Natural killer cell (primary cell): Measurements from ENCODE around the gene TRMT1. TPM values are rescaled to one million over a fixed set of nuclear protein-coding genes. Genes with fewer than 3 reads are reported as not detected.
A peak's percentile ranks its signal among the peaks of the same experiment; 100 is the strongest.
"Not testable (repeated sequence)": the region's sequence is repeated elsewhere in the genome, so short reads cannot be mapped to it uniquely, and the experiment has no call there.

Source experiments
- ATAC-seq, 3 donors: fragments of 150-1000 bp in 2 of 3; fragments of 200-7000 bp in 1 of 3; cut with Tn5 transposase; 1 replicate in 1 of 3; 2 replicates in 2 of 3; pipeline ENCODE4 v1.10.0; 2021; ENCODE audit warnings: mild to moderate bottlenecking in 2 of 3, moderate library complexity in 2 of 3
- DNase-seq, 2 donors: peaks; one replicate each; pipeline versions ENCODE4 v3.0.0 to v3.0.0-alpha.2; 2013 to 2021; ENCODE audit warnings: mixed read lengths in 1 of 2
- H3K27ac ChIP-seq: one replicate; pipeline ENCODE4 v1.5.1; 2013; ENCODE audit warnings: mild to moderate bottlenecking, low read length
- H3K27me3 ChIP-seq: one replicate; pipeline ENCODE4 v1.6.1; 2013; ENCODE audit warnings: low read length; ENCODE audit not compliant: control insufficient read depth, insufficient read depth
- H3K36me3 ChIP-seq: one replicate; pipeline ENCODE4 v1.6.1; 2013; ENCODE audit warnings: low read length; ENCODE audit not compliant: control insufficient read depth, insufficient read depth
- H3K4me1 ChIP-seq: one replicate; pipeline ENCODE4 v1.6.1; 2013; ENCODE audit warnings: low read length; ENCODE audit not compliant: control insufficient read depth, insufficient read depth
- H3K4me3 ChIP-seq: one replicate; pipeline ENCODE4 v1.5.1; 2013; ENCODE audit warnings: low read length
- H3K9me3 ChIP-seq: one replicate; pipeline ENCODE4 v1.6.1; 2013; ENCODE audit warnings: low read length; ENCODE audit not compliant: control insufficient read depth, insufficient read depth
- H3K27ac Mint-ChIP-seq, 2 donors: one replicate each; pipeline ENCODE4 v1.8.0; 2022; ENCODE audit warnings: mild to moderate bottlenecking in 2 of 2, mixed read lengths in 2 of 2, moderate library complexity in 1 of 2
- H3K27me3 Mint-ChIP-seq, 2 donors: one replicate each; pipeline ENCODE4 v1.8.0; 2022; ENCODE audit warnings: low read depth in 2 of 2, mixed read lengths in 2 of 2
- H3K36me3 Mint-ChIP-seq: one replicate; pipeline ENCODE4 v1.8.0; 2022; ENCODE audit warnings: mixed read lengths
- H3K4me1 Mint-ChIP-seq, 2 donors: one replicate each; pipeline ENCODE4 v1.8.0; 2022; ENCODE audit warnings: mixed read lengths in 2 of 2
- H3K4me3 Mint-ChIP-seq: one replicate; pipeline ENCODE4 v1.8.0; 2022; ENCODE audit warnings: mild to moderate bottlenecking, moderate library complexity, mixed read lengths
- H3K9me3 Mint-ChIP-seq, 2 donors: one replicate each; pipeline ENCODE4 v1.8.0; 2022; ENCODE audit warnings: mixed read lengths in 2 of 2
- WGBS: methylation state at CpG from one replicate; pipeline ENCODE4 v1.1.7; 2013; ENCODE audit warnings: missing lambda C conversion rate; ENCODE audit not compliant: insufficient coverage; 5-methylcytosine and 5-hydroxymethylcytosine counted together
- intact Hi-C: fragments of 100-400 bp; cut with micrococcal nuclease; formaldehyde crosslinking; loops from one replicate; pipeline ENCODE4 v1.14.2; 2022
- total RNA-seq, 4 donors: library from RNA; stranded (reverse); fragments of 120-200 nt in 1 of 4; gene quantifications; one replicate each; pipeline versions ENCODE4 v1.2.3 to v1.2.4, GENCODE V29; 2013 to 2022
- TF ChIP-seq, protein P1 (sequence below): fragments of 200-600 bp; IDR thresholded peaks from one replicate; pipeline ENCODE4 v1.8.0; 2022; ENCODE audit warnings: antibody characterized with exemption

The TRMT1 gene
- total RNA-seq: 10 to 100 TPM; 33.8 to 48.5 (median 42.2) TPM
- 31.3 TPM for total RNA-seq (2013)

DNA sequence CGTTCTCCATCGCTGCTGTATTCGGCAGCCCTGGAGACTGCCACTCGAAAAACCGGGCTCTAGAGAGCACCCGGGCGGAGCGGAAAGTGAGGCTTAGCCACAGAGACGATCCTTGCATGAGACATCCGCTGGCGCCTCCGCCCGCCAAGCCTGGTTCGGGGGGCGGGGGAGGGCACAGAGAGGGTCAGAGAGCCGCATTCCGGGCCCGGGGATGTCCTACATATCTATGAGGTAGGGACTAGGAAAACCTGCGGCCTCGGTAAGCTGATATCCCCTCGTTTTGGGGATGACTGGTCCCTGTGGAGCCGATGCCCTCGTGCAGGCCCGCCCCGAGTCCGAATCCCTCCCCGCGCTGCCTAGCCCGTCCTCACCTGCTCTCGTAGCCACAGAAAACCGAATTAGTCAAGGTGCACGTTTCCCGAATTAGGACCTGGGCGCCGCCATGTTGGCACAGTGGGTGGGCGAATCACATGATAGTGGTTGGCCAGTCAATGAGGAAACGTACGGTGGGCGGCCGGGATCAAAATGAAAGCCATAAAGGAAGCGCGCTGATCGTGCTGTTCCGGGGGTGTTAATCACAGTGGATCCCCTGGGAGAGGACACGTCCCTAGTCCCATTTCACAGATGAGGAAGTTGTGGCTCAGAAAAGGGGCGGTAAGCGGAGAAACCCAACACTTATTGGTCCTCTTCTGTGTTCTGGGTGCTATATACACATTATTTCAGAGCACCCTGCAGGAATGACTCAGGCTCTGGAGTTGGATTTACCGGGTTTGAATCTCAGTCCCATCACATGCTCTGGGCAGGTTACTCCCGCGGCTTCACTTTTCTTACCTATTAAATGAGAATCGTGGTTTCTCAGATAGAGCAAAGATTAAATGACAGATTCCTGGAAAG is at the start of gene TRMT1:
Gene TRMT1, minus strand, starts transcription at position 459 of the 894 bp plus-strand sequence. Its CDS starts 341 bp downstream, at position 118.
- Mint-ChIP-seq H3K27me3 (no peaks in the 10 kb centered on the region), H3K4me1 (peaks cover 38 to 52% of the 10 kb centered on the region in 2 donors), H3K36me3 (no peaks in the 10 kb centered on the region), H3K4me3 (peak within 1 kb of the TSS; percentile 99), H3K9me3 (no peaks in the 10 kb centered on the region), H3K27ac (peak within 1 kb of the TSS; percentile 88 to 93)
- Histone ChIP-seq H3K9me3 (no peaks in the 10 kb centered on the region), H3K27me3 (no peaks in the 10 kb centered on the region), H3K36me3 (peaks cover 5% of the 10 kb centered on the region), H3K4me1 (peaks cover 51% of the 10 kb centered on the region), H3K27ac (peak within 1 kb of the TSS; percentile 41), H3K4me3 (peak within 1 kb of the TSS; percentile 68)
- DNase-seq (peak; percentile 85 to 93), ATAC-seq (peak; percentile 63 to 77 (median 70))
- TF ChIP-seq, protein P1, sequence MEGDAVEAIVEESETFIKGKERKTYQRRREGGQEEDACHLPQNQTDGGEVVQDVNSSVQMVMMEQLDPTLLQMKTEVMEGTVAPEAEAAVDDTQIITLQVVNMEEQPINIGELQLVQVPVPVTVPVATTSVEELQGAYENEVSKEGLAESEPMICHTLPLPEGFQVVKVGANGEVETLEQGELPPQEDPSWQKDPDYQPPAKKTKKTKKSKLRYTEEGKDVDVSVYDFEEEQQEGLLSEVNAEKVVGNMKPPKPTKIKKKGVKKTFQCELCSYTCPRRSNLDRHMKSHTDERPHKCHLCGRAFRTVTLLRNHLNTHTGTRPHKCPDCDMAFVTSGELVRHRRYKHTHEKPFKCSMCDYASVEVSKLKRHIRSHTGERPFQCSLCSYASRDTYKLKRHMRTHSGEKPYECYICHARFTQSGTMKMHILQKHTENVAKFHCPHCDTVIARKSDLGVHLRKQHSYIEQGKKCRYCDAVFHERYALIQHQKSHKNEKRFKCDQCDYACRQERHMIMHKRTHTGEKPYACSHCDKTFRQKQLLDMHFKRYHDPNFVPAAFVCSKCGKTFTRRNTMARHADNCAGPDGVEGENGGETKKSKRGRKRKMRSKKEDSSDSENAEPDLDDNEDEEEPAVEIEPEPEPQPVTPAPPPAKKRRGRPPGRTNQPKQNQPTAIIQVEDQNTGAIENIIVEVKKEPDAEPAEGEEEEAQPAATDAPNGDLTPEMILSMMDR: no peak
- under 1% methylated on average over 51 of the region's 51 CpGs for WGBS
- intact Hi-C loops: loop anchor here (1.0 to 2.0 kb wide), 2 partner anchors 14 to 36 kb away; partner anchors contain the start of gene LYL1

DNA sequence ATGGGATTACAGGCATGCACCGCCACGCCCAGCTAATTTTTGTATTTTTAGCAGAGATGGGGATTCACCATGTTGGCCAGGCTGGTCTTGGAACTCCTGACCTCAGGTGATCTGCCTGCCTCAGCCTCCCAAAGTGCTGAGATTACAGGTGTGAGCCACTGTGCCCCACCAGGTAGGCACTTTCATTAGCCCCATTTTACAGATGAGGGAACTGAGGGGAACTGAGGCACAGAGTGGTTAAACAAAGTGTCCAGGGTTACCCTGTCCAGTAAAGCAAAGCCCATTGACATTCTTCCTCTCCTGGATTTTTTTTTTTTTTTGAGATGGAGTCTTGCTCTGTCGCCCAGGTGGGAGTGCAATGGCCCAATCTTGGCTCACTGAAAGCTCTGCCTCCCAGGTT is 49.6 kb upstream of the TRMT1 start:
- H3K4me3 Mint-ChIP-seq, H3K36me3 ChIP-seq, H3K9me3 Mint-ChIP-seq, H3K27me3 Mint-ChIP-seq, DNase-seq, H3K27me3 ChIP-seq, H3K4me3 ChIP-seq, ATAC-seq, H3K36me3 Mint-ChIP-seq, H3K9me3 ChIP-seq: not testable (repeated sequence)
- 100% methylated on average over 3 of the region's 3 CpGs for WGBS
- peak overlapping the region; percentile 80 for H3K27ac ChIP-seq
- intact Hi-C loops: loop anchor here (2.0 kb wide), 1 partner anchor 15 kb away; the partner anchor contains the start of genes IER2 and STX10
- peaks cover 100% of the 10 kb centered on the region for H3K4me1 ChIP-seq
- Mint-ChIP-seq H3K27ac (peak overlapping the region; percentile 92 to 95), H3K4me1 (peaks cover 60 to 82% of the 10 kb centered on the region in 2 donors)

DNA sequence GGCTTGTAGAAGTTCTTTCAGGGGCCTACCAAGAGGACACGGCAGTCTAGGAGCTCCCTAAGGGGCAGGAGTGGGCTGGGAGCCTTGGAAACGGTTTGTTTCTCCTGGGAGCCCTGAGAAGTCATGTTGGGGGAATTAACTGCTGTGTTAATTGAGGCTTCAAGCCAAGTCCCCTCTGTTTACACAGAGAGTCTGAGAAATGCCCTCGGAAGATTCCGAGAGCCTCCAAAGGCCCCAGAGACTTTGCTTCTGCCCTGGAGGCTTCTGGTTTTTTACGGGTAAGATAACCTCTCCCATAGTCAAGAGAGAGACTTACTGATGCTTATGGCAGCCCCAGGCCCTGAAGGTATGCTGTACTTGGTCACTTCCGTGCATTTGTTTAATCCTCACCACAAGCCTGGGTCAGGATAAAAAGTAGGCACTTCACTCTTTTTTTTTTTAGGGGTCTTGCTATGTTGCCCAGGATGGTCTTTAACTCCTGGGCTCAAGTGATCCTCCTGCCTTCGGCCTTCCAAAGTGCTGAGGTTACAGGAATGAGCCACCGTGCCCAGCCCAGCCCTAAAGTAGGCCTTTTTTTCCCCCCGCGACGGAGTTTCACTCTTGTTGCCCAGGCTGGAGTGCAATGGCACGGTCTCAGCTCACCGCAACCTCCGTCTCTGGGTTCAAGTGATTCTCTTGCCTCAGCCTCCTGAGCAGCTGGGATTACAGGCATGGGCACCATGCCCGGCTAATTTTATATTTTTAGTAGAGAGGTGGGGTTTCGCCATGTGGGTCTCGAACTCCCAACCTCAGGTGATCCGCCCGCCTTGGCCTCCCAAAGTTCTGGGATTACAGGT is 48.8 kb upstream of the TRMT1 start:
- intact Hi-C loops: no loop called here
- H3K4me1 ChIP-seq: peaks cover 100% of the 10 kb centered on the region
- Mint-ChIP-seq H3K36me3 (no peaks in the 10 kb centered on the region), H3K4me1 (peaks cover 55 to 77% of the 10 kb centered on the region in 2 donors), H3K27ac (peak overlapping the region; percentile 92 to 95), H3K27me3 (no peaks in the 10 kb centered on the region), H3K4me3 (peak overlapping the region; percentile 86), H3K9me3 (no peaks in the 10 kb centered on the region)
- H3K27me3 ChIP-seq: no peaks in the 10 kb centered on the region
- H3K36me3 ChIP-seq: no peaks in the 10 kb centered on the region
- TF ChIP-seq, protein P1: no peak
- H3K4me3 ChIP-seq: no peak overlapping the region
- ATAC-seq (no peak), DNase-seq (no peak)
- no peaks in the 10 kb centered on the region for H3K9me3 ChIP-seq
- WGBS: 88% methylated on average over 19 of the region's 19 CpGs
- H3K27ac ChIP-seq: peak overlapping the region; percentile 93
